NCI-H82 treated with DMSO at 0.1 percent for 48 hours (cell line): Measurements from ENCODE around the gene REC8.

Source experiments
- DNase-seq: peaks from one replicate; lab custom pipeline; 2025; ENCODE audit not compliant: unreplicated experiment; lab: John Stamatoyannopoulos, UW

Gene REC8, protein sequence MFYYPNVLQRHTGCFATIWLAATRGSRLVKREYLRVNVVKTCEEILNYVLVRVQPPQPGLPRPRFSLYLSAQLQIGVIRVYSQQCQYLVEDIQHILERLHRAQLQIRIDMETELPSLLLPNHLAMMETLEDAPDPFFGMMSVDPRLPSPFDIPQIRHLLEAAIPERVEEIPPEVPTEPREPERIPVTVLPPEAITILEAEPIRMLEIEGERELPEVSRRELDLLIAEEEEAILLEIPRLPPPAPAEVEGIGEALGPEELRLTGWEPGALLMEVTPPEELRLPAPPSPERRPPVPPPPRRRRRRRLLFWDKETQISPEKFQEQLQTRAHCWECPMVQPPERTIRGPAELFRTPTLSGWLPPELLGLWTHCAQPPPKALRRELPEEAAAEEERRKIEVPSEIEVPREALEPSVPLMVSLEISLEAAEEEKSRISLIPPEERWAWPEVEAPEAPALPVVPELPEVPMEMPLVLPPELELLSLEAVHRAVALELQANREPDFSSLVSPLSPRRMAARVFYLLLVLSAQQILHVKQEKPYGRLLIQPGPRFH

DNA sequence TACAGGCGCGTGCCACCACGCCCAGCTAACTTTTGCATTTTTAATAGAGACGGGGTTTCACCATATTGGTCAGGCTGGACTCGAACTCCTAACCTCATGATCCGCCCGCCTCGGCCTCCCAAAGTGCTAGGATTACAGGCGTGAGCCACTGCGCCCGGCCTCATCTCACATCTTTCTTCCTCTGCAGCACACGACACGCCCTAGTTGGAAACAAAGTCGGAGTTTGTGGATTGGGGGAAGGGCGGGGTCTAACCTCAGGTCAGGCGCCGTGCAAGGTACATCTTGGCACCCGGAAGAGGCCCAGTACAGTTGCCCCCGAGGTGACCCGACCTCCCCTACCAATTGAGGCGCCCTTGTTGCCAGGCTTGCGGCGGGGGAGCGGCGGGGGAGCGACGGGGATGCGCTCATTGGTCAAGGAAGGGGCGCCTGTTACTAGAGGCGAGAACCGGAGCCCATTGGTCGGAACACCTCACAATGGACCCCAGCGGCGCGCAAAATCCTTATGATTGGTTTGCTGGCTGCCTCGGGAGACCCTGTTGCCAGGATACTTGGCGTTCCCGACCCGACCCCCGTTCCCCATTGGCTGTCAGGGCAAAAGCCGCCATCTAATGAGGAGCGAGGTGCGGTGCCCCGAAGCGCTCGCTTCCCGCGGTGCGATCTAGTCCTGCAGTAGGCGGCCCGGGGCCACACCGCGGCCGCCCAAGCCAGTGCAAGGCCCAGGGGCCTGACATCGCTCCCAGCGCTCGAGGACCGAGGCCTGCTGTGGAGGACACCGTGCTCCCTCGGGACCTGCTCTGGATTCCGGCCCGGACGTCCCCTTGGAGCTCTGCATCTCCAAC is at the start of gene REC8:
Gene REC8, plus strand, starts transcription at position 659 of the 839 bp plus-strand sequence. CDS start 473 bp downstream, outside the sequence.
- DNase-seq: peak; percentile 91

DNA sequence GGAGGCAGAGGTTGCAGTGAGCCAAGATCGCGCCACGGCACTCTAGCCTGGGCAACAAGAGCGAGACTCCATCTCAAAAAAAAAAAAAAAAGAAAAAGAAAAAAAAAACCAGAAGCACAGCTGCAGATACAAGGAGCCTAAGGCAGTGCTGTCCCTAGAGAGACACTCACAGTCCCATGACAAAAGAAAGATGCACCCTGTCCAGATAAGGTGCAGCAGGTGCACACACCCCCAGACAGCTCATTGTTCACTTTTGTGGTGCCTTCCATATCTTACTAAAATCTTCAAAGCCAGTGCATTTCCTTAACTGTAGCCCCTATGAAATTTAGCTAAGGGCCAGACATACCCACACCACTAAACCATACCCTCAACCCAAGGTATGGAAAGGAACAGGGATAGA is 49.5 kb upstream of the REC8 start:
- DNase-seq: no peak

DNA sequence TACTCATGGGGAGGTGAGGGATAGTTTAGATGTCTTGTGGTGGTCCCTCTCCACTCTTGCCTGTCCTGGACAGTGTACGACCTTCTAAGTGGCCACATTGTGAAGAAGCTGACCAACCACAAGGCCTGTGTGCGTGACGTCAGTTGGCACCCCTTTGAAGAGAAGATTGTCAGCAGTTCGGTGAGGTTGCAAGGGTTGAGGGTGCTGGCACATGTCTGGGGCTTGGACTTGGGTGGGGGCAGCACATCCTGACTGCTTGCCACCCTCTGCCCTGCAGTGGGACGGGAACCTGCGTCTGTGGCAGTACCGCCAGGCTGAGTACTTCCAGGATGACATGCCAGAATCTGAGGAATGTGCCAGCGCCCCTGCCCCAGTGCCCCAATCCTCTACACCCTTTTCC is 49.0 kb upstream of the REC8 start:
- DNase-seq: no peak

DNA sequence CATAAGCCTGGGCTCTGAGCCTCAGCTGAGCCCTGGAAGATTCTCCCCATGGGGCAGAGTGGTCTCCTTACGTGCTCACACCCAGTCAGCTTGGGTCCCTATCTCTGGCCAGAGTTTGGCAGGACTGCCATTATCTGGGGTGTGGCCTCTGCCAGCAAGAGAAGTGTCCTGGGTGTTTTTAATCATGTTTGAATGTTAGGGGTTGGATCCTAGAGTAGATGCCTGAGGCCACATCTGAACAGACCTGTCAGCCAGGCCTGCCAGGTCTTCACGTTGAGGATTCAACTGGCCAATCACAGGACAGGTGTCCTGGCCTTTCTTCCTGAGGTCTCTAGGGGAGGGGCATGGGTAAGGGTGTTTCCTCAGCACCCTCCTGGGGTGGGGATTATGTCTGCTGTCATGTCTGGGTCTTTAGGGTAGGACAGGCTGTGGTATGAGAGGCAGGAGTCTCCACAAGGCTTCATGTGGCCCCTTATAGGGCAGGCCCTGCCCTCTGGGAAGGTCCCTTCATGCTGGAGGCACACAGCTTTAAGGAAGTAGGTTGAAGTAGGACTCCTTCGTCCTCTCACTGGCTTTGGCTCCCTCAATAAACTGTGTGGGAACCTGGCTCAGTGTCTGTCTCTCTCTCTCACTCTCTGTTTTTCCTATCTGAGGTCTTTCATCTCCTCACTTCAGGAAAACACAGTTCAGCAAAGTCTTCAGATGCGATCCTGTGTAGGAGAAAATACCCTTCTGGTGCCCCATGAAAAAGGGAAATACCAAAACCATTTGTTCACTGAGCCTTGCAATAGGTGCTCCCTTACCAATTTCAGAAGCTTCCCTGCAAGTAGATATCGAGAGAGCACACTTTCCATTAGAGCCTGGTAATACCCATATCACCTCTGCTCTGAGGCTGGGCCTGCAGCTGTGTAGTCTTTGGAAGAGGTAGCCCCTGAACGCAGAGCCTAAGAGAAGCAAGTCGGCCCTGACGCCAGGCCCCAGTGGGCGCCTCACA is 48.2 kb upstream of the REC8 start:
- DNase-seq: no peak

DNA sequence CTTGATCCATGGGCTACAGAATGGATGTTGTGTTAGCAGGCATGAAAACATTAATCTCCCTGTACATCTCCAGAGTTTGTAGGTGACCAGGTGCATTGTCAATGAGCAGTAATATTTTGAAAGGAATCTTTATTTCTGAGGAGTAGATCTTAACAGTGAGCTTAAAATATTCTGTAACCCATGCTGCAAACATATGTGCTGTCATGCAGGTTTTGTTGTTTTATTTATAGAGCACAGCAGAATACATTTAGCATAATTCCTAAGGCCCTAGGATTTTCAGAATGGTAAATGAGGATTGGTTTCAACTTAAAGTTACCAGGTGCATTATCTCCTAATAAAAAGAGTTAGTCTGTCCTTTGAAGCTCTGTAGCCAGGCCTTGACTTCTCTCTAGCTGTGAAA is 44.9 kb upstream of the REC8 start:
- DNase-seq: no peak

DNA sequence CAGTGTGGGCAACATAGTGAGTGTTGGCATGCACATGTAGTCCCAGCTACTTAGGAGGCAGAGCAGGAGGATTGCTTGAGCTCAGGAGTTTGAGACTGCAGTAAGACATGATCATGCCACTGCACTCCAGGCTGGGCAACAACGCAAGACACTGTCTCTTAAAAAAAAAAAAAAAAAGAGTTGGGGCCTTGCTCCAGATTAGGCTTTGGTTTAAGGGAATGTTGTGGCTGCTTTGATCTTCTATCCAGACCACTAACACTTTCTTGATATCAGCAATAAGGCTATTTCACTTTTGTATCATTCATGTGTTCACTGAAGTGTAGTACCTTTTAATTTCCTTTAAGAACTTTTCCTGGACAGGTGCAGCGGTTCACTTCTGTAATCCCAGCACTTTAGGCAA is 44.2 kb upstream of the REC8 start:
- no peak for DNase-seq

DNA sequence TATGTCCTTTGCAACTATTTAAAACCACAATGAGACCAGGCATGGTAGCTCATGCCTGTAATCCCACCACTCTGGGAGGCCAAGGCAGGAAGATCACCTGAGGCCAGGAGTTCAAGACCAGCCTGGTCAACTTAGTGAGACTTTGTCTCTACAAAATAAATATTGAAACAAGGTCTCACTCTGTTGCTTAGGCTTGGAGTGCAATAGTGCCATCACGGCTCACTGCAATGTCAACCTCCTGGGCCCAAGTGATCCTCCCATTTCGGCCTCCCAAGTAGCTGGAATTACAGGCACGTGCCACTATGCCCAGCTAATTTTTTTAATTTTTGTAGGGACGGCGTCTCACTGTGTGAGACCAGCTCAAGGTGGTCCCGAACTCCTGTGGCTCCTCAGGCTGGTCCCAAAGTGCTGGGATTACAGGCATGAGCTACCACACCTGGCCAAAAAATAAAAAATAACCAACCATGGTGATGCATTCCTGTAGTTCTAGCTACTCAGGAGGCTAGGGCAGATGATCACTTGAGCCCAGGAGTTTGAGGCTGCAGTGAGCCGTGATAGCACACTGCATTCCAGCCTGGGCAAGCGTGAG is 42.4 kb upstream of the REC8 start:
- DNase-seq: no peak

DNA sequence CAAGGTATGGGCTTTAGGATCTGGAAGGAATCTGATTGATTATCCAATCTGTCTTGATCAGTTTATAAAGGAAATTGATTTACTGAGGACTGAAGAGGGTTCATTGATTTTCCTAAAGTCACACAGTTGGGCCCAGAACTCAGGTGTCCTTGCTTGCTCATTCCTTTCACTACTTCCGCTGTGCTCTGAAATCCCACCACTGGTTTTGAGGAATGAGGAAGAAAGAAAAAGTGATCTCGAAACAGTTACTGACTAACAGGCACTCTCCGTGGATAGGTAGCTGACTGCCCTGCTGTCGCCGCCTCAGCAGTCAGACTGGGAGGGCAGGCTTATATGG is 41.5 kb upstream of the REC8 start, which contains the start of gene FITM1:
Gene FITM1, plus strand, starts transcription at position 280 of the 337 bp plus-strand sequence. CDS start 905 bp downstream, outside the sequence.
- DNase-seq: no peak

DNA sequence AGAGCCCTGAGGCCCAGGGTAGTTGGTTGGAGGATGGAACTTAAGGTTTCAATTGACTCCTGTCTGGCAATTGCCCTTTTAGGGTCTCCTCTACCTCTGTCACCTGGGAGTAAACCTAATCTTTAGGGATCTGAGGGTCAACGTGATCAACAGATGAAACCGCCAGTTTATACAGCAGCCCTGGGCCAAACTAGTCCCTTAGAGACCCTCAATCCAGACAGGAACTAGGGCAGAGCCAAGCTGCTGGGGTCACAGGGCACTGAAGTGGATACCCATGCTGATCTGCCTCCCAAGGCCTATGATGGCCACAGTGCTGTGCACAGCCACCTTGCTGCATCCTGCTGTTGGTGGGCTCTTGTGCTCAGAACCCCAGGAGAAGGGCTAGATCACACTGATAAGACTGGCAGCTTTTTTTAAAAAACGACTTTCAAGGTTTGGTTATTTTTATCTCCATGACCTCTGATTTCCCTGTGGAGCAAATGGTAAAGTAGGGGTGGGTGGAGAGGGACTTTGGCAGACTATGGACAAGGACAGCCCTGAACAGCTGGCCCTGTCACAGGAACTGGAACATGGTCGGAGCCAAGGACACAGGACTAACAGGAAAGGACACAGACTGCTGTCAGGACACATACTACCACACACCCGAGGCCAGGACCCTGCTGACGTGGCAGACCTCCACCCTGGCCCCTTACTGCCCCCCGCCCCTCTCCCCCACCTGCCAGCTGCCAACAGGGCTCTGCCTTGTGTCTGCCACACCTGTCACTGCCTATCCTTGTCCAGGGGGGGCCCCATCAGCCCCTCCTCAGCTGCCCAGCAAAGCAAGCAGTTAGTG is 40.9 kb upstream of the REC8 start:
- DNase-seq: no peak

DNA sequence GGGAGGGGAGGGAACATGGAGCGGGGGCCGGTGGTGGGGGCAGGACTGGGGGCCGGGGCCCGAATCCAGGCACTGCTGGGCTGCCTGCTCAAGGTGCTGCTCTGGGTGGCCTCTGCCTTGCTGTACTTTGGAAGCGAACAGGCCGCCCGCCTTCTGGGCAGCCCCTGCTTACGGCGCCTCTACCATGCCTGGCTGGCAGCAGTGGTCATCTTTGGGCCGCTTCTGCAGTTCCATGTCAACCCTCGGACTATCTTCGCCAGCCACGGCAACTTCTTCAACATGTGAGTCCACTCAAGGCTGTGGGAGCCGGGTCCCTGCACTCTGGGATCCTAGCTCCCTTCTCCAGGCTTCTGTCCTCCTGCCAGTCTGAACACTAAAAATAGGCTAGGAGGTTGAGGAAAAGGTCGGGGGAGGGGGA is 40.3 kb upstream of the REC8 start:
- no peak for DNase-seq

DNA sequence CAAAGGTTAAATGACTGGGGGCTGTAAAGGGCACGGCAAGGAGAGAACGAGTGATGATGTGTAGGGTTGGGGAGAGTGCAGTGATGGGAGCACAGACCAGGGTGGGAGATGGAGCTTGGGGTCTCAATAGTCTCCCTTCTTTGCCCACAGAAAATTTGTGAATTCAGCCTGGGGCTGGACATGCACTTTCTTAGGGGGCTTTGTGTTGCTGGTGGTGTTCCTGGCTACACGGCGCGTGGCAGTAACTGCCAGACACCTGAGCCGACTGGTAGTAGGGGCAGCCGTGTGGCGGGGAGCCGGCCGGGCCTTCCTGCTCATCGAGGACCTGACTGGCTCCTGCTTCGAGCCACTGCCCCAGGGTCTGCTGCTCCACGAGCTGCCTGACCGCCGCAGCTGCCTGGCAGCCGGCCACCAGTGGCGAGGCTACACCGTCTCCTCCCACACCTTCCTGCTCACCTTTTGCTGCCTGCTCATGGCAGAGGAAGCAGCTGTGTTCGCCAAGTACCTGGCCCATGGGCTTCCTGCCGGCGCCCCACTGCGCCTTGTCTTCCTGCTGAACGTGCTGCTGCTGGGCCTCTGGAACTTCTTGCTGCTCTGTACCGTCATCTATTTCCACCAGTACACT is 39.7 kb upstream of the REC8 start:
- DNase-seq: no peak

DNA sequence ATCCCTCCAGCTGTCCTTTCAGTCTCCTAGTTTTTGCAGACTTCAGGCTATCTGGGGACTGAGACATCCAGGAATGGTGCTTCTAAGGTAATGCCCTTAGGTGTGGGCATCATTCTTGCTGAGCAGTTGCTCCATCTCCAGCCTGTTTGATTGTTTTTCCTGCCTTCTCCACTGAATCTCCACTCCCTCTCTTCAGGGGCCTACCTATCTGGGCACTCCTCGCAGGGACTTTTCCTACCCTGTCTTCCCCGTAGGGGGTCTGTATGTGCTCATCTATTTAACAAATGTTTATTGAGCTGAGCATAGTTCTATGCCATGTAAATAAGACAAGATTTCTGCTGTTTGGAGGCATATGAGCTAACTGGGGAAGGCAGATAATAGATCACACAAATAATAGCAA is 38.9 kb upstream of the REC8 start:
- DNase-seq: no peak

DNA sequence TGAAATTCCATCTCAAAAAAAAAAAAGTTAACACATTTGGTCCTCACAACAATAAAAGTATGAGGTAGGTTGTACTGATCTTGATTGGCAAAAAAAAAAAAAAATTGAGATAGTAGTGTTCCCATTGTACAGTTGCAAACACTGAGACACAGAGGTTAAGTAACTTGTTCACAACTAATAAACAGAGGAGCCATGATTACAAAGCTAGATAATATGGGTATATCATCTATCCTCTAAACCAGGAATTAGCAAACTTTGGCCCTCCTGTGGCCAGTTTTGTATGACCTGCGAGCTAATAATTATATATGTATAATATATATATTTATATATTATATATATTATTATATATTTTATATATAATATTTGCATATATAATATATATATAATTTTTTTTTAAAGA is 38.1 kb upstream of the REC8 start:
- DNase-seq: no peak

DNA sequence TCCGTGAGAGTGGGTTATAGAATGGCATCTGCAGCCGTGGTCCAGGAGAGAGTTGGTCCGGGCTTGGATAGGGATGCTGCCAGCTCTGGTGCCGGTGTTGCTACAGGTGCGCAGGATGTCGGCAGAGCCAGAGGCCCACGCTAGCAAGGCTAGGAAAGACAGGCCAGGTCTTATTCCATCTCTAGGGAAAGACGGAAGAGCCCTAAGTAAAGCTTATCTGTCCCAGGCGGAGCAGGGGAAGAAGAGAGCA is 36.4 kb upstream of the REC8 start:
- no peak for DNase-seq

DNA sequence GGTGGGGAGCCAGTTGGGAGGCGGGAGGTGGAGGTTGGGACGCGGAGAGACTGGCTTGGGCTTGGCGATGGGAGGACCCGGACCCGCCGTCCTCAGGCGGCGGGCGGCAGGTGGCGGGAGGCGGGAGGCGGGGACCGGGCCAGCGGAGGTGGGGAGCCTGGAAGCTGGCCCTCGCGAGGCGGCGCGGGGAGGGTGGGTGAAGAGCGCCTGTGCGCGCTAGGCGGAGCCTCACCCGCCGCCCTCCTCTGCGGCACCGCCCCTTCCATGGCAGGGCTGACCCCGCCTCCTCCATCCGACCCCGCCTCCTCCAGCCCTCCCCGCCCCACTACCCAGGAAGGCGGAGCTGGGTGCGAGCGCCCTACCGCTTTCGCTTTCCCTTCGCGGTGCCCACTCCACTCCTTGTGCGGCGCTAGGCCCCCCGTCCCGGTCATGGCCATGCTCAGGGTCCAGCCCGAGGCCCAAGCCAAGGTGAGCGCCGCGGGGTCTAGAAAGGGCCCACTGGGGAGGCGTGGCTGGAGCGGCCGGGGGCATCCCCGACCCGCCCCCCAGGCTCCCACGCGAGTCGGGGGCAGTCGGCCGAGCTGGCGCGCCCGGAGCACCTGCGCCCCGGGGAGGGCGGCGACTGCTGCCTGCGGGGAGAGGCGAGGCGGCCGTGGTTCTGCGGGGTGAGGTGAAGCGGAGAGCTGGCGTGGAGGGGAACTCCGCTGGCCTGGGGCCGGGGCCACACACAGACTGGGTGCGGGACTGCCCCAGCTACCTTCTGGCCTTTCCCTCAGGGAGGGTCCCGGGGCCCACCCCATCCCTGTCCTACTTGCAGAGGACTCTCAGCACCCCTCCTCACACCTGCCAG is 35.8 kb upstream of the REC8 start, which contains the start of gene PSME1:
Gene PSME1, plus strand, starts transcription at position 361 of the 850 bp plus-strand sequence. Its CDS starts 69 bp downstream, at position 430.
- peak; percentile 43 for DNase-seq

DNA sequence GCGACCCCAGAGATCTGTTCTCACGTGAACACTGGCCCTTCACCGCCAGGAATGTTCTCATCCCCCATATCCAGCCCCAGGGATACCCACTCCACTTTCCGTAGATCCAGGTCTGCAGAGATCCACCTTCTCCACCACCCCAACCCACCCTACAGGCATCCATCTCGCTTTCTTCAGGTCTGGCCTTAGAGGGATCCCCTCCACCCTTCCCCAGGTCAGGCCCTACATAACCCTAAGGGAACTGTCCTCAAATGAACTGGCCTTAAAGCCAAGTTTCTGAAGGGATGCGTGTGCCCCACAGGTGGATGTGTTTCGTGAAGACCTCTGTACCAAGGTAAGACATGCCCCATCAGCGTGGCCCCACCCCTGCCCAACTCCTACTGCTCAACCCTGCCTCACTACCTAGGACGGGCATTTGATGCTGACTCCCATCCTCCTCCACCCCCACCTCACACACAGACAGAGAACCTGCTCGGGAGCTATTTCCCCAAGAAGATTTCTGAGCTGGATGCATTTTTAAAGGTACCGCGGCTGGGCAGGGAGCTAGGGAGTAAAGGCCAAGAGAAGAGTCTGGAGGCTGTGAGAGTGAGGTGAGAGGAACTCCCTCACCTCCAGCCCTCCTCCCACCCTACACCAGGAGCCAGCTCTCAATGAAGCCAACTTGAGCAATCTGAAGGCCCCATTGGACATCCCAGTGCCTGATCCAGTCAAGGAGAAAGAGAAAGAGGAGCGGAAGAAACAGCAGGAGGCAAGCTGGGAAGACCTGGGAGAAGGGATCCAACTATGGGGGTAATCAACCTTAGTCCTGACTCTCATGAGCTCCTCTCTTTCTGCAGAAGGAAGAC is 35.0 kb upstream of the REC8 start:
- no peak for DNase-seq
